Tibial artery (tissue), 4 donors: ENCODE measurements around the gene ZNF544.
A peak's percentile ranks its signal among the peaks of the same experiment; 100 is the strongest.

Experiments used
- DNase-seq, 2 donors: peaks; one replicate each; pipeline ENCODE4 v3.0.0-alpha.2; 2019
- H3K27ac ChIP-seq, 2 donors: fragments of 200-600 bp; sonication (generic) in 1 of 2; 1 replicate in 1 of 2; 2 replicates in 1 of 2; pipeline ENCODE4 v1.5.1; 2018 to 2019; ENCODE audit warnings: mild to moderate bottlenecking in 1 of 2
- H3K27me3 ChIP-seq, 2 donors: fragments of 200-600 bp; sonication (generic) in 1 of 2; one replicate each; pipeline versions ENCODE4 v1.5.1 to v1.6.0; 2016 to 2019
- H3K36me3 ChIP-seq, 3 donors: fragments of 200-600 bp; sonication (generic) in 2 of 3; one replicate each; pipeline ENCODE4 v1.5.1; 2016 to 2019; ENCODE audit warnings: mild to moderate bottlenecking in 2 of 3
- H3K4me1 ChIP-seq, 4 donors: fragments of 200-600 bp; sonication (generic) in 2 of 4; 1 replicate in 3 of 4; 2 replicates in 1 of 4; pipeline ENCODE4 v1.5.1; 2016 to 2019
- H3K4me3 ChIP-seq, 2 donors: fragments of 200-600 bp; sonication (generic) in 1 of 2; 1 replicate in 1 of 2; 2 replicates in 1 of 2; pipeline ENCODE4 v1.5.1; 2018 to 2019; ENCODE audit warnings: mild to moderate bottlenecking in 2 of 2
- H3K9me3 ChIP-seq, 3 donors: fragments of 200-600 bp; sonication (generic) in 1 of 3; one replicate each; pipeline ENCODE4 v1.5.1; 2016 to 2019
- CTCF ChIP-seq, 2 experiments: fragments of 200-600 bp in 1 of 2; fragments of 450-650 bp in 1 of 2; IDR thresholded peaks; one replicate each; pipeline ENCODE4 v1.5.1; 2017 to 2019; ENCODE audit warnings: antibody characterized with exemption in 2 of 2, mild to moderate bottlenecking in 1 of 2, moderate library complexity in 1 of 2
- intact Hi-C: fragments of 100-400 bp; cut with DNase I; formaldehyde crosslinking; loops from one replicate; pipeline ENCODE4 v1.15.0; 2023; ENCODE audit warnings: low total_unique reads

ZNF544 gene

GRCh38 chr19:58274771-58275201 lies 46.1 kb downstream of the ZNF544 start:
- Histone ChIP-seq H3K9me3 (peaks cover 10 to 79% (median 59%) of the 10 kb centered on the region in 3 donors), H3K4me3 (no peak overlapping the region), H3K27me3 (no peaks in the 10 kb centered on the region), H3K27ac (no peak overlapping the region), H3K4me1 (peaks cover 0 to 14% (median 3%) of the 10 kb centered on the region in 4 donors), H3K36me3 (peaks cover 56 to 74% (median 70%) of the 10 kb centered on the region in 3 donors)
- TF ChIP-seq CTCF (IDR thresholded peaks at IDR 0.05): no peak
- intact Hi-C loops: loop anchor here (10.0 kb wide), 1 partner anchor 90 kb away; the partner anchor contains the start of gene ZNF274
- DNase-seq: no peak

DNA sequence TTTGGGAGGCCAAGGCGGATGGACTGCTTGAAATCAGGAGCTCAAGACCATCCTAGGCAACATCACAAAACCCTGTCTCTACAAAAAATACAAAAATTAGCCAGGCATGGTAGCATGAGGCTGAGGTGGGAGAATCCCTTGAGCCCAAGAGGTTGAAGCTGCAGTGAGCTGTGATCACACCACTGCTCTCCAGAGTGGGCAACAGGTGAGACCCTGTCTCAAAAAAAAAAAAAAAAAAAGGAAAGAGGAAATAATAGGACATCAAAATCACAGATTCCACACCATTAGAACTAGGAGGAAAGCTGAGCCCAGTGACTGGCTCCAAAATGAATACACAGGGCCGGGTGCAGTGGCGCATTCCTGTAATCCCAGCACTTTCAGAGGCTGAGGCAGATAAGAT lies 46.9 kb downstream of the ZNF544 start:
- peaks cover 51 to 66% (median 62%) of the 10 kb centered on the region in 3 donors for H3K36me3 ChIP-seq
- no peak overlapping the region for H3K27ac ChIP-seq

DNA sequence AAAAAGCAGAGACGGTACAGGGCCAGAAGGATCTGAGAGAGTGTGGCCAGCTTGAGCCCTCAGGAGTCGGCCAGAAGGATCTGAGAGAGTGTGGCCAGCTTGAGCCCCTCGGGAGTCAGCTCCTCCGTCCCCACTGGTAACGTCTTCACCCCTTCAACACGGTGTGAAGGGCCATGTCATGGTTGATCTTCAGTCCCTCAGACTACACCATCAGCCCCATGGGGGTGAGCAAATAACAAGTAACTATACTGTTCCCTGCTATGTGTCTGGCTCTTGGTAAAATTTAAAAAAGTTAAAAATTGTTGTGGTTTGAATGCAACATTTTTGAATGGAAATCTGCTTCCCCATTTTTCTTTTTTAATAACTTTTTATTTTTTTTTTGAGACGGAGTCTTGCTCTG lies 48.5 kb downstream of the ZNF544 start:
- DNase-seq: no peak
- H3K27ac ChIP-seq: no peak overlapping the region
- no peak overlapping the region for H3K4me3 ChIP-seq
- H3K27me3 ChIP-seq: no peaks in the 10 kb centered on the region
- intact Hi-C loops: loop anchor here (10.0 kb wide), 1 partner anchor 92 kb away; the partner anchor contains the start of gene ZNF274
- peaks cover 5 to 55% (median 36%) of the 10 kb centered on the region in 3 donors for H3K9me3 ChIP-seq
- H3K36me3 ChIP-seq: peaks cover 35 to 59% (median 46%) of the 10 kb centered on the region in 3 donors
- H3K4me1 ChIP-seq: peaks cover 0 to 29% (median 8%) of the 10 kb centered on the region in 4 donors
- no peak for TF ChIP-seq CTCF (IDR thresholded peaks at IDR 0.05)

More for the DNA sequence above, 46.9 kb downstream of the ZNF544 start:
- Histone ChIP-seq H3K9me3 (peaks cover 7 to 71% (median 51%) of the 10 kb centered on the region in 3 donors), H3K27me3 (no peaks in the 10 kb centered on the region), H3K4me3 (no peak overlapping the region), H3K4me1 (peaks cover 0 to 22% (median 8%) of the 10 kb centered on the region in 4 donors)
- no peak for TF ChIP-seq CTCF (IDR thresholded peaks at IDR 0.05)
- no peak for DNase-seq
- intact Hi-C loops: loop anchor here (10.0 kb wide), 1 partner anchor 91 kb away; the partner anchor contains the start of gene ZNF274

GRCh38 chr19:58277748-58278540 lies 49.2 kb downstream of the ZNF544 start:
- DNase-seq: no peak
- Histone ChIP-seq H3K36me3 (peaks cover 28 to 53% (median 42%) of the 10 kb centered on the region in 3 donors), H3K4me3 (peak overlapping the region; percentile 77 to 95), H3K27me3 (no peaks in the 10 kb centered on the region), H3K27ac (peak overlapping the region; percentile 86 to 90), H3K4me1 (peaks cover 0 to 29% (median 8%) of the 10 kb centered on the region in 4 donors), H3K9me3 (peaks cover 5 to 47% (median 28%) of the 10 kb centered on the region in 3 donors)
- no peak for TF ChIP-seq CTCF (IDR thresholded peaks at IDR 0.05)
- intact Hi-C loops: loop anchor here (2.0 to 10.0 kb wide), 2 partner anchors 27 to 93 kb away; partner anchors contain the start of genes ERVK3-1 and ZNF274

- Histone ChIP-seq H3K4me3 (peak within 1 kb of the TSS; percentile 77 to 95), H3K27me3 (no peaks in the 10 kb centered on the region), H3K27ac (peak within 1 kb of the TSS; percentile 86 to 90), H3K4me1 (peaks cover 0 to 29% (median 8%) of the 10 kb centered on the region in 4 donors), H3K9me3 (peaks cover 5 to 44% (median 22%) of the 10 kb centered on the region in 3 donors), H3K36me3 (peaks cover 22 to 53% (median 36%) of the 10 kb centered on the region in 3 donors)
- DNase-seq: peak; percentile 96 to 98
- no peak for TF ChIP-seq CTCF (IDR thresholded peaks at IDR 0.05)
- intact Hi-C loops: loop anchor here (2.0 to 10.0 kb wide), 2 partner anchors 26 to 94 kb away; partner anchors contain the start of genes ERVK3-1 and ZNF274
Measured at GRCh38 chr19:58278541-58279041, 49.9 kb downstream of the ZNF544 start, which contains the start of gene ZNF8. Gene ZNF8, plus strand, starts transcription at chr19:58278955. Its CDS starts 127 bp downstream, at chr19:58279082.
